ENCODE results near the gene VAV2.
"Not testable (repeated sequence)": the region's sequence is repeated elsewhere in the genome, so short reads cannot be mapped to it uniquely, and the experiment has no call there.

DNA sequence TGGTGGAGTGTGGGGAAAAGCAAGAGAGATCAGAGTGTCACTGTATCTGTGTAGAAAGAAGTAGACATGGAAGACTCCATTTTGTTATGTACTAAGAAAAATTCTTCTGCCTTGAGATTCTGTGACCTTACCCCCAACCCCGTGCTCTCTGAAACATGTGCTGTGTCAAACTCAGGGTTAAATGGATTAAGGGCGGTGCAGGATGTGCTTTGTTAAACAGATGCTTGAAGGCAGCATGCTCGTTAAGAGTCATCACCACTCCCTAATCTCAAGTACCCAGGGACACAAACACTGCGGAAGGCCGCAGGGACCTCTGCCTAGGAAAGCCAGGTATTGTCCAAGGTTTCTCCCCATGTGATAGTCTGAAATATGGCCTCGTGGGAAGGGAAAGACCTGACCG lies 34.4 kb downstream of the VAV2 start:
- TF ChIP-seq RARB, ZFP30, CSRNP3 (CRISPR knock-in tag; IDR thresholded peaks at IDR 0.05): not testable (repeated sequence)
